COLO829 (cell line): Measurements from ENCODE around the gene MTR.

ENCODE experiments used
- DNase-seq: peaks from one replicate; pipeline ENCODE4 v3.0.0; 2012; ENCODE audit warnings: low spot score

Gene MTR

DNA sequence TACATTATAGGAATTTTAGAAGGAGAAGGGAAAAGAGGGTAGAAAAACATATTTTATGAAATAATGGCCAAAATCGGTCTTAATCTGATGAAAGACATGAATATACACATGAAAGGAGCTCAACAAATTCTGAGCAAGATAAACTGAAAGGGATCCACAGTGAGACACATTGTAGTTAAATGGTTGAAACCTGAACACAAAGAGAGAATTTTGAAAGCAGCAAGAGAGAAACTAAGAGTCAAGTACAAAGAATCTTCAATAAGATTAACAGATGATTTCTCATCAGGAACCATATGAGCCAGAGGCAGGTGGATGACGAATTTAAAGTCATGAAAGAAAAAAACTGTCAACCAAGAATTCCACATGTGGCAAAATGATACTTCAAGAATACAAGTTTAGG is 15.8 kb upstream of the MTR start:
- DNase-seq, result no peak

DNA sequence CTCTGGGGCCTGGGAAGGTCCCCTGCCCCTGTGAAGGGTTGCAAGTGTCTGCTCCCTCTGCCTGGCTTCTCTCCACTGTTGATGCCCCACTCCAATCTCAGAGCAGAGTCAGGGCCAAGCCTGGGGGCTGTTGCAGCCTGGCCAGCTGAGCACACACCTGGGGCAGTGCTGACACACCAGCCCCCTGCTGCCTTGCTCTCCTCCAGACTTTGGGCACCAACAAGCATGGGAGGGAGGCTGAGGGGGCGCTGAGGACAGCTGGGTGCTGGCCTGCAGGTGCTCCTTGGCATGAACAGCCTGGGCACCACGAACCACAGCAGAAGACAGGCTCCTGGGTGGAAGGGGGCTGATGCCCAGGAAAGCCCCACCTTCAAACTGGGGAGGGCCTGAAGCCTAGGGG is 9.6 kb upstream of the MTR start:
- DNase-seq, result no peak

DNA sequence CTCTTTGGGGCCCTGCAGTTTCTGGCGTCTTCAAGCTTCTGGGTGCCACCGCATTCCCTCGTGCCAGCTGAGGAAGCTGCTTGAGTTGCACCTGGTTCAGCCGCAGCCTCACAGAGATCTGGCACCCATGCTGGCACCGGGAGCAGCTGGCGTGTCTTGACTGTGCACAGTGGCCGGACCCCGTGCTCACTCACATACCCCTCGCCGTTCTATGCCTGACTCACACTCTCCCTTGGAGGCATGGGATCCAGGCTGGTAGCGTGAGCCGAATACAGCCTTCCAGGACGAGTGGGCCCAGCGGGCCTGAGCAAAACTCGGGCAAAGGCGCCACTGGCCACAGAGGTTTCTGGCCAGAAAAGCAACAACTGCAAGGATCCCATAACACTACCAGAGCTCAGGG is 8.6 kb upstream of the MTR start:
- no peak for DNase-seq

DNA sequence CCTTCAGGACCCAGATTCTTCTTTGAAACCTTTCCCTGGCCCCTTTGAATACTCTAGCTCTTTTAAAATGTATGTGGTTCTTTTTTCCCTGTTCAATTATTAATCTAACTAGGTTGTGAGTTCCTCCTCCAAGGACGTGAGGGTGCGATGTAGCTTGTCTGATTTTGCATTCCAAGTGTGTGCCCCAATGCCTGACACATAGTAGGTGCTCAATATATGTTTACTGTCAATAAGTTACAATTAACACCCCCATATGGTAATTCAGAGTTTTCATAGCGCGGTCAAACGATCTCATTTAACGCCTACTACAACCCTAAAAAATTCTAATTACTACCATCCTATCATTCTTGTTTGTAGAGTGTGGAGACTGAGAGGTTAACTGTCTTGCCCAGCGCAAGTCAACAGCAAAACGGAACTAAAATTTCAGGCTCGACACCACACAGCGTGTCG is 482 bp upstream of the MTR start:
- no peak for DNase-seq

- no peak for DNase-seq
These were observed 920 bp downstream of the MTR start for GRCh38 chr1:236795757-236796667.

DNA sequence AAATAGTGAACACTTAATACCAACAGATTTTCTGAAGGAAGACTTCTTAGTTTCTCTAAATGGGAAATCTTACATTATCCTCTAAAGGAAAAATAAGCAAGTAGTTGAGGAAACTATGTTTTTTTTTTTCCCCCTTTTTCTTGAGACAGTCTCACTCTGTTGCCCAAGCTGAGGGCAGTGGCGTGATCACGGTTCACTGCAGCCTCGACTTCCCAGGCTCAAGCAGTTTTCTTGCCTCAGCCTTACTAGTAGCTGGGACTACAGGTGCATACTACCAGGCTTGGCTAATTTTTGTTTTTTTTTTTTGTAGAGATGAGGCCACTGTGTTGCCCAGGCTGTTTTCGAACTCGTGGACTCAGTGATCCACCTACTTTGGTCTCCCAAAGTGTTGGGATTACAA is 3.9 kb downstream of the MTR start:
- no peak for DNase-seq

DNA sequence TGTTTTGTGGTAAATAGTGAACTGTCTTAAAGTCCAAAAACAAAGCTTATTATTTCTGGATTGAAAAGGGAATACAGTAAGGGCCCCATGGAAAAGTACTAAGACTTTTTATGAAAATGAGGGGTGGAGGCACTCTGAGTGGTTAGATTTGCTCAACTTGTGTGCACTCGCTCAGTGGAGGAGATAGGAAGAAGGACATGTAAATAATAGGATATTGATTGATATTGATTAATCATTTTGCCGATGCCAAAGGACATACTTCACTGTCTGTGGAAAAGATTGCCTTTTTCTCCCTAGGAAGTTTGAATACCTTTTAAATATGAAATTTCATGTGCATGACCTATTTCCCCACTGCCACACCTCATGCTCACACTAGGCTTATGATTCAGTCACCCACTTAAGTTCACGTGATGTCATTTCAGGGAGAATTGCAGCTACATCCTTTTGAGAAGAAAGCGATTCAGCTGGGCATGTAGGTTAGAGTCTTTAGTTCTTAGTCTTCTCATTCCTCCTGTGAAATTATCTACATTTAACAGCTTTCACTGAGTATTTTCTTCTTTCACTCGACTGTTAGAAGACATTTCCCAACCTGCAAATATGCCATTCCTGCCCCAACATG is 5.0 kb downstream of the MTR start:
- no peak for DNase-seq

DNA sequence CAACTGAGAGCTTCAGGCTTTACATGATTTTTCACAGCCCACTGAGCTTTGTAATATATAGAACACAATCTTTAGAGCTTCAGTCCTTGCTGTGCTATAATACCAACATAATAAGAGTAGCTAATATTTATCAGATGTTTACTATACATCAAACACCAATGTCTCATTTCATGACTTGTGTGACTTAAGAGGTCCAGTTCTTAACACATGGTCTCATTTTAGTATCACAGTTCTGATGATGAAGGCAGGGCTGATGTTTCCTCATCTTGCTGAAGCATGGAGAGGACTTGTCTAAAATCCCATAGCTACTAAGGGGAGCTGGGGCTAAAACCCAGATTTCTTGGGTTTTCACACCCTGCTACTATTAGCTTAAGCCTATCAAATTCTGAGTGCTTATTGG is 5.5 kb downstream of the MTR start:
- DNase-seq, result no peak

- DNase-seq, result no peak
These were observed 7.2 kb downstream of the MTR start for GRCh38 chr1:236802264-236802663.

DNA sequence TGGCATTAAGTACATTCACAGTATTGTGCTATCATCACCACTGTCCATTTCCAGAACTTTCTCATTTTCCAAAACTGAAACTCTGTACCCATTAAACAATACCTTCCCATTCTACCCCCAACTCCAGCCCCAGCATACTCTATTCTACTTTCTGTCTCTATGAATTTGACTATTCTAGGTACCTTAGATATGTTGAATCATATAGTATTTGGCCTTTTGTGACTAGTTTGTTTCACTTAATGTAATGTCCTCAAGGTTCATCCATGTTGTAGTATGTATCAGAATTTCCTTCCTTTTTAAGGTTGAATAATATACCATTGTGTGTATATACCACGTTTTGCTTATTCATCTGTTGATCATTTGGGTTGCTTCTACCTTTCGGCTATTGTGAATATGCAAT is 11.5 kb downstream of the MTR start:
- no peak for DNase-seq

- no peak for DNase-seq
These were observed 12.9 kb downstream of the MTR start for GRCh38 chr1:236808005-236808404.

GRCh38 chr1:236808564-236809130 is 13.6 kb downstream of the MTR start:
- DNase-seq, result no peak

DNA sequence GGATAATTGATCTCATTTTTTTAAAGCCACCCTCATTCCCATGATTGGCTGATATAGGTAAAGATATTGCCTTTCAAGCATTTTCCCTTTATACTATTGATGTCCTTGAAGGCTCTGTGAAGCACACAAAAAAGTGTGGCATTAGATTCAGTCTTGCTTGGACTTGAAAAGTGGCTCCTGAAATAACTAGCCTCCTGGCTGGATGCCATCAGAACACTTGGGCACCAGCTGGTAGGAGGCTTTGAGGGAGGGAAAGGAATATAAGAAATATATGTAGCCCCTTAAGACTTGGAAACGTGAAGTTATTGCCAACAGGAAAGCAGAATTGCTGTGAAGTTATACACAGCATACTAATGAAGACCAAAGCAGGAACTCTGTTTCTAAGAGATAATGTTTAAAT is 14.1 kb downstream of the MTR start:
- DNase-seq, result no peak

GRCh38 chr1:236810018-236810417 is 14.9 kb downstream of the MTR start:
- DNase-seq, result no peak

GRCh38 chr1:236812334-236813030 is 17.4 kb downstream of the MTR start:
- DNase-seq, result no peak

- no peak for DNase-seq
These were observed 20.8 kb downstream of the MTR start for GRCh38 chr1:236815941-236816340.

GRCh38 chr1:236819856-236820255 is 24.8 kb downstream of the MTR start:
- no peak for DNase-seq

DNA sequence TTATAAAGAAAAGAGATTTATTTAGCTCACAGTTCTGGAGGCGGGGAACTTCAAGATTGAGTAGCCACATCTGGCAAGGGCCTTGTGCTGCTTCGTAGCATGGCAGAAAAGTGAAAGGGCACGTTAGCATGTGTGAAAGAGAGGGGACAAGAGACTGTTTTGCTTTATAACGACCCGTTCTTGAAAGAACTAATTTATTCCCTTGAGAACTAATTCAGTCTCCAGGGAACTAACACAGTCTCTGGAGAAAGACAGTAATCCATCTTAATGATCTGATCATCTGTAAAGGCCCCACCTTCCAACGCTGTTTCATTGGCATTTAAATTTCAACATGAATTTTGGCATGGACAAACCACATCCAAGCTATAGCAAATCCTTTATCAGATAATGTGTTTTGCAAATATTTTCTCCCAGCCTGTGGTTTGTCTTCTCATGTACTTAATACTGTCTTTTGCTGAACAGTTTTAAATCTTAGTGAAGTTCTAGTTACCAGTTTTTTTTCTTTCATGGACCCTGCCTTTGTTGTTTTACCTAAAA is 26.1 kb downstream of the MTR start:
- no peak for DNase-seq

- DNase-seq, result no peak
These were observed 28.5 kb downstream of the MTR start for GRCh38 chr1:236823559-236823958.

- no peak for DNase-seq
These were observed 34.0 kb downstream of the MTR start for GRCh38 chr1:236829085-236829484.

DNA sequence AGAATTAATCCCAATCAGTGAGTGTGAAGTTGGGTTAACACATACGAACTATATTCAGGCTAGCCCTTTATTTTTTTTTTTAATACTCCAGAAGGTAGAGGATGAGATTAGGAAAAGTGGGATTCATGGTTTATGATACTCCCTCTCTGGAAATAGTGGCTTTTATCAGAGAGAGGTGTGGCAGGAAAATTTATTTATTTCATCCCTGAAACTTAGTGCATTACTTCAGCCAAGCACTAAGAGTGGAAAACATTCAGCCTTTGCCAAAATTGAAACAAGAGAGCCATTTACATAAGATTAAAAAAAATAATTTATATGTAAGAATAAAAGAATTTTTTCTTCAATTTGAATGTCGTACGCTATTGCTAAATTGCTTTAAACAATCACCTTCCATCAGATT is 35.0 kb downstream of the MTR start:
- DNase-seq, result no peak

GRCh38 chr1:236830560-236830959 is 35.5 kb downstream of the MTR start:
- DNase-seq, result no peak
